H1 (cell line): ENCODE results near the gene CXADR. TPM values are rescaled to one million over a fixed set of nuclear protein-coding genes. Genes with fewer than 3 reads are reported as not detected.

Source experiments
- CTCF ChIA-PET: fragments of 300-600 bp; sonication (Branson Sonifier 250); formaldehyde crosslinking; loops from one replicate; lab custom pipeline; 2021; ENCODE audit not compliant: partially characterized antibody; lab: Charles Lee
- POLR2A ChIA-PET: fragments of 300-600 bp; sonication (Branson Sonifier 250); formaldehyde crosslinking; loops from one replicate; lab custom pipeline; 2021; ENCODE audit warnings: inconsistent platforms; ENCODE audit not compliant: partially characterized antibody; lab: Charles Lee
- DNase-seq, 2 experiments: peaks; one replicate each; pipeline versions ENCODE4 v3.0.0 to v3.0.0-alpha.2; 2010 to 2022; ENCODE audit warnings: low spot score in 2 of 2, low read depth in 1 of 2, mixed read lengths in 1 of 2
- FAIRE-seq: peaks from 2 replicates; lab custom pipeline; 2011; peaks lifted over from hg19 to GRCh38; lab: Jason Lieb, UNC
- H2AFZ ChIP-seq: 2 replicates; pipeline ENCODE4 v1.8.1; 2012; ENCODE audit warnings: low read length, inconsistent platforms
- H2AK5ac ChIP-seq: 2 replicates; pipeline ENCODE4 v1.6.1; 2013; ENCODE audit warnings: low read depth, low read length
- H2BK120ac ChIP-seq: replicated peaks from 2 replicates; pipeline ENCODE3; 2013; ENCODE audit warnings: low read depth, low read length, inconsistent platforms
- H2BK12ac ChIP-seq: 2 replicates; pipeline ENCODE4 v1.6.1; 2013; ENCODE audit warnings: low read depth, low read length
- H2BK15ac ChIP-seq: 2 replicates; pipeline ENCODE4 v1.6.1; 2013; ENCODE audit warnings: low read length
- H2BK20ac ChIP-seq: 2 replicates; pipeline ENCODE4 v1.6.1; 2013; ENCODE audit warnings: low read length
- H2BK5ac ChIP-seq: 2 replicates; pipeline ENCODE4 v1.6.1; 2013; ENCODE audit warnings: low read depth, low read length
- H3K14ac ChIP-seq: 2 replicates; pipeline ENCODE4 v1.6.1; 2013; ENCODE audit warnings: inconsistent platforms; ENCODE audit not compliant: insufficient read length
- H3K18ac ChIP-seq: 2 replicates; pipeline ENCODE4 v1.6.1; 2013; ENCODE audit warnings: low read length; ENCODE audit errors: extremely low read depth
- H3K23ac ChIP-seq: 2 replicates; pipeline ENCODE4 v1.6.1; 2013; ENCODE audit warnings: inconsistent platforms; ENCODE audit not compliant: insufficient read length
- H3K23me2 ChIP-seq: 2 replicates; pipeline ENCODE4 v1.6.1; 2013; ENCODE audit warnings: low read depth, low read length
- H3K27ac ChIP-seq: 2 replicates; pipeline ENCODE4 v1.6.1; 2011; ENCODE audit warnings: low read depth, low read length, inconsistent platforms
- H3K27me3 ChIP-seq, 4 experiments: replicated peaks in 1 of 4; 1 replicate in 1 of 4; 2 replicates in 3 of 4; pipeline versions ENCODE4 v1.6.1 to v1.8.1; 2011 to 2013; ENCODE audit warnings: low read length in 3 of 4, mild to moderate bottlenecking in 3 of 4, inconsistent platforms in 2 of 4, mixed read lengths in 2 of 4, moderate library complexity in 1 of 4; ENCODE audit not compliant: control insufficient read depth in 3 of 4, insufficient read depth in 3 of 4; ENCODE audit errors: extremely low read depth in 1 of 4
- H3K36me3 ChIP-seq, 4 experiments: 2 replicates each; pipeline versions ENCODE4 v1.6.1 to v1.8.1; 2011 to 2013; ENCODE audit warnings: mild to moderate bottlenecking in 4 of 4, low read length in 3 of 4, moderate library complexity in 2 of 4, control low read depth in 1 of 4, inconsistent platforms in 1 of 4; ENCODE audit not compliant: insufficient read depth in 4 of 4, control insufficient read depth in 2 of 4
- H3K4ac ChIP-seq: replicated peaks from 2 replicates; pipeline ENCODE3; 2013; ENCODE audit warnings: low read length, low read depth, mixed read lengths, inconsistent platforms; ENCODE audit not compliant: insufficient read length
- H3K4me1 ChIP-seq, 4 experiments: replicated peaks in 1 of 4; 1 replicate in 1 of 4; 2 replicates in 3 of 4; pipeline versions ENCODE4 v1.6.1 to v1.8.1; 2011 to 2013; ENCODE audit warnings: low read length in 3 of 4, inconsistent platforms in 2 of 4, mixed read lengths in 1 of 4; ENCODE audit not compliant: insufficient read depth in 4 of 4, control insufficient read depth in 3 of 4
- H3K4me2 ChIP-seq, 2 experiments: 2 replicates each; pipeline versions ENCODE4 v1.6.1 to v1.8.1; 2011 to 2013; ENCODE audit warnings: low read depth in 2 of 2, low read length in 2 of 2, control low read depth in 1 of 2, inconsistent platforms in 1 of 2, mild to moderate bottlenecking in 1 of 2; ENCODE audit not compliant: insufficient read depth in 1 of 2
- H3K4me3 ChIP-seq, 4 experiments: fragments of 200-600, 300-600 bp in 1 of 4; sonication (generic), shearing (Covaris generic), sonication (Bioruptor Twin) in 1 of 4; 2 replicates each; pipeline versions ENCODE4 v1.5.1 to v1.8.1; 2011 to 2016; ENCODE audit warnings: low read length in 4 of 4, low read depth in 3 of 4, control low read depth in 2 of 4, inconsistent platforms in 2 of 4, mild to moderate bottlenecking in 2 of 4, mixed read lengths in 1 of 4, moderate library complexity in 1 of 4; ENCODE audit not compliant: insufficient read depth in 2 of 4; ENCODE audit errors: extremely low read depth in 1 of 4
- H3K56ac ChIP-seq: replicated peaks from 2 replicates; pipeline ENCODE3; 2013; ENCODE audit warnings: low read depth, mild to moderate bottlenecking, mixed read lengths, low read length, inconsistent platforms; ENCODE audit not compliant: insufficient read length
- H3K79me1 ChIP-seq: 2 replicates; pipeline ENCODE4 v1.6.1; 2013; ENCODE audit warnings: low read depth, low read length, control low read depth
- H3K79me2 ChIP-seq, 2 experiments: 2 replicates each; pipeline versions ENCODE4 v1.6.1 to v1.8.1; 2012 to 2013; ENCODE audit warnings: low read length in 2 of 2, mild to moderate bottlenecking in 2 of 2, inconsistent platforms in 1 of 2; ENCODE audit not compliant: insufficient read depth in 2 of 2, control insufficient read depth in 1 of 2
- H3K9ac ChIP-seq, 4 experiments: replicated peaks in 1 of 4; 1 replicate in 1 of 4; 2 replicates in 3 of 4; pipeline versions ENCODE4 v1.6.1 to v1.8.1; 2011 to 2013; ENCODE audit warnings: low read depth in 3 of 4, low read length in 3 of 4, control low read depth in 2 of 4, mild to moderate bottlenecking in 2 of 4, moderate library complexity in 2 of 4, inconsistent platforms in 1 of 4; ENCODE audit errors: extremely low read depth in 1 of 4
- H3K9me3 ChIP-seq, 2 experiments: 2 replicates each; pipeline versions ENCODE4 v1.6.1 to v1.8.1; 2012 to 2013; ENCODE audit warnings: mild to moderate bottlenecking in 2 of 2, moderate library complexity in 2 of 2, control low read depth in 1 of 2, inconsistent platforms in 1 of 2, low read depth in 1 of 2, low read length in 1 of 2, mixed read lengths in 1 of 2; ENCODE audit not compliant: insufficient read depth in 2 of 2
- H4K20me1 ChIP-seq, 2 experiments: replicated peaks in 1 of 2; 2 replicates each; pipeline versions ENCODE3 to v1.8.1; 2011 to 2013; ENCODE audit warnings: inconsistent platforms in 2 of 2, low read length in 2 of 2, mild to moderate bottlenecking in 1 of 2; ENCODE audit not compliant: insufficient read depth in 2 of 2, control insufficient read depth in 1 of 2
- H4K5ac ChIP-seq: 2 replicates; pipeline ENCODE4 v1.6.1; 2013; ENCODE audit warnings: low read length, low read depth, mixed read lengths, inconsistent platforms; ENCODE audit not compliant: insufficient read length
- H4K8ac ChIP-seq: 2 replicates; pipeline ENCODE4 v1.8.0; 2013; ENCODE audit warnings: mild to moderate bottlenecking, moderate library complexity, low read length, inconsistent platforms; ENCODE audit not compliant: insufficient read depth; ENCODE audit errors: extremely low read depth
- H4K91ac ChIP-seq: replicated peaks from 2 replicates; pipeline ENCODE3; 2013; ENCODE audit warnings: low read length, mixed read lengths, inconsistent platforms; ENCODE audit not compliant: insufficient read length
- BACH1 ChIP-seq: IDR thresholded peaks from 2 replicates; pipeline ENCODE4 v1.6.1; 2012; ENCODE audit warnings: low read length, improper control_type of control experiment
- BRCA1 ChIP-seq: IDR thresholded peaks from 2 replicates; pipeline ENCODE4 v1.6.1; 2012; ENCODE audit warnings: low read depth, low read length, improper control_type of control experiment
- CHD2 ChIP-seq: IDR thresholded peaks from 2 replicates; pipeline ENCODE4 v1.6.1; 2012; ENCODE audit warnings: low read length, improper control_type of control experiment
- CREB1 ChIP-seq: IDR thresholded peaks from 2 replicates; pipeline ENCODE4 v1.6.1; 2012; ENCODE audit warnings: inconsistent platforms
- GTF2F1 ChIP-seq: IDR thresholded peaks from 2 replicates; pipeline ENCODE4 v1.6.1; 2012; ENCODE audit warnings: low read depth, low read length, improper control_type of control experiment, borderline replicate concordance
- PHF8 ChIP-seq: fragments of 200-600 bp; sonication (generic); conservative IDR thresholded peaks from 2 replicates; pipeline ENCODE4 v1.7.1; 2012; ENCODE audit warnings: low read depth, mild to moderate bottlenecking, inconsistent platforms, low read length, moderate library complexity
- RAD21 ChIP-seq, 2 experiments: IDR thresholded peaks in 1 of 2; conservative IDR thresholded peaks in 1 of 2; 2 replicates each; pipeline ENCODE4 v1.6.1; 2011; ENCODE audit warnings: low read depth in 2 of 2, low read length in 2 of 2, improper control_type of control experiment in 1 of 2, inconsistent platforms in 1 of 2, mild to moderate bottlenecking in 1 of 2, moderate library complexity in 1 of 2
- SAP30 ChIP-seq: fragments of 300-600 bp; sonication (generic); IDR thresholded peaks from 2 replicates; pipeline ENCODE4 v1.7.1; 2012; ENCODE audit warnings: low read length, moderate library complexity, mild to moderate bottlenecking, inconsistent platforms; ENCODE audit not compliant: insufficient read depth, insufficient replicate concordance
- YY1 ChIP-seq: IDR thresholded peaks from 2 replicates; pipeline ENCODE4 v1.6.1; 2011; ENCODE audit warnings: low read depth, mild to moderate bottlenecking, low read length
- WGBS, 2 experiments: shearing (Covaris generic) in 1 of 2; methylation state at CpG; one replicate each; pipeline versions ENCODE4 v1.1.6 to v1.1.7; 2013 to 2015; ENCODE audit warnings: low lambda C conversion rate in 2 of 2, mixed read lengths in 2 of 2, inconsistent platforms in 1 of 2, low coverage in 1 of 2, missing lambda C conversion rate in 1 of 2; ENCODE audit not compliant: insufficient replicate concordance in 2 of 2, insufficient coverage in 1 of 2, insufficient read length in 1 of 2; ENCODE audit errors: extremely low coverage in 1 of 2, missing lambda C conversion rate in 1 of 2; 5-methylcytosine and 5-hydroxymethylcytosine counted together
- polyA plus RNA-seq, 7 experiments: library from polyadenylated mRNA; depleted of rRNA in 3 of 7; stranded (reverse) in 5 of 7; unstranded in 2 of 7; fragments of >200 nt in 5 of 7; fragments of 200-250 nt in 2 of 7; gene quantifications; 1 replicate in 5 of 7; 2 replicates in 1 of 7; 4 replicates in 1 of 7; pipeline versions ENCODE4 v1.2.1 to v1.2.3, GENCODE V29; 2011 to 2013; ENCODE audit warnings: missing spikeins in 2 of 7, mixed read lengths in 2 of 7
- total RNA-seq: library from RNA; stranded (reverse); fragmentation: NEBNext Ultra II Directional; extraction: Animal tissue kit (Norgen Biotek cat#: 25700); gene quantifications from 2 replicates; pipeline ENCODE4 v1.2.1, GENCODE V29; 2021
- TF ChIP-seq, protein P1 (sequence below): IDR thresholded peaks from 2 replicates; pipeline ENCODE4 v1.6.1; 2012; ENCODE audit warnings: inconsistent platforms
- TF ChIP-seq, protein P2 (sequence below): IDR thresholded peaks from 2 replicates; pipeline ENCODE4 v1.6.1; 2012; ENCODE audit warnings: low read length, inconsistent platforms

CXADR gene
- total and polyA plus RNA-seq, 2 of the 8 experiments (the other 6 are each of a cell fraction or from before 2014, with no cell fraction given): 45.6 to 145 TPM

DNA sequence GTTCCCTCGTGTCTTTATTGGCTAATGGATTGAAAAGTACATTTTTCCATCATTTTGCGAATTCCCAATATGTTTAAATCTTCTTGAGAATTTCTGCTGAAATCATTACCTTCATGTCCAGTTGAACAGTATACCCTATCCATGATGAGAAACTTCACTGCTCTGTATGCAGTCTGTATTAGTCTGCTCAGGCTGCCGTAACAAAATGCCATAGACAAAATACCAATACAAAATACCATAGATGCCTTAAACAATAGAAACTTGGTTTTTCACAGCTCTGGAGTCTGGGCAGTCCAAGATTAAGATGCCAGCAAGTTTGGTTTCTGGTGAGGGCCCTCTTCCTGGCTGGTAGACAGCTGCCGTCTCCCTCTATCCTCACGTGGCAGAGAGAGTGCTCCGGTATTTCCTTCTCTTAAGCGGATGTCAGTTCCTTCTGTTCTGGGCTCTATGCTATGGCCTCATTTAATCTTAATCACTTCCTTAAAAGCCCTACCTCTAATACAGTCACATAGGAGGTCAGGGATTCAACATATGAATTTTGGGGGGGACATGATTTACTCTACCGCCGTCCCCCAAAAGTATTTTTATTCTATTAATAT is 27.0 kb downstream of the CXADR start:
- Histone ChIP-seq H3K4me1 (peaks cover 2 to 8% (median 5%) of the 10 kb centered on the region in 4 experiments; a peak in 6 of 7 replicates), H3K4ac (no peak overlapping the region), H3K27me3 (no peaks in the 10 kb centered on the region), H2AK5ac (no peak overlapping the region), H3K14ac (no peak overlapping the region), H4K5ac (no peak overlapping the region), H3K9ac (no peak overlapping the region), H3K36me3 (no peaks in the 10 kb centered on the region; a peak in 2 of 8 replicates), H3K9me3 (no peaks in the 10 kb centered on the region), H4K20me1 (peaks cover 31 to 36% of the 10 kb centered on the region in 2 experiments), H2BK120ac (no peak overlapping the region), H3K27ac (no peak overlapping the region), H2AFZ (no peak overlapping the region), H4K91ac (no peak overlapping the region), H2BK20ac (no peak overlapping the region), H2BK5ac (no peak overlapping the region), H3K18ac (no peak overlapping the region), H3K4me3 (no peak overlapping the region), H3K56ac (no peak overlapping the region), H3K79me2 (peaks cover 55 to 100% of the 10 kb centered on the region in 2 experiments), H3K4me2 (no peak overlapping the region), H2BK15ac (no peak overlapping the region), H3K23me2 (no peaks in the 10 kb centered on the region), H2BK12ac (no peak overlapping the region), H3K79me1 (peaks cover 2% of the 10 kb centered on the region; the same call in 1 of the 2 replicates), H4K8ac (no peak overlapping the region), H3K23ac (no peak overlapping the region)
- POLR2A ChIA-PET: no interaction called here
- no peak for DNase-seq
- no peak for FAIRE-seq
- WGBS, 2 experiments: 90% methylated on average over 9 of the region's 9 CpGs; no CpG with 5 or more reads in 1 of the 2 experiments
- CTCF ChIA-PET: interaction anchor here (1.2 kb wide), 1 partner anchor 9 kb away, joined by 3 read pairs; no protein-coding TSS in a partner anchor
- TF ChIP-seq BRCA1 (no peak), CREB1 (no peak), BACH1 (no peak), PHF8 (no peak), RAD21 (IDR thresholded peaks at IDR 0.05 in 1 of 2, conservative IDR thresholded peaks at IDR 0.05 in 1 of 2; ENCODE audit: low read depth in 2 of 2, low read length in 2 of 2) (no peak), CHD2 (no peak), SAP30 (no peak), GTF2F1 (no peak), YY1 (no peak)
- TF ChIP-seq, protein P1, sequence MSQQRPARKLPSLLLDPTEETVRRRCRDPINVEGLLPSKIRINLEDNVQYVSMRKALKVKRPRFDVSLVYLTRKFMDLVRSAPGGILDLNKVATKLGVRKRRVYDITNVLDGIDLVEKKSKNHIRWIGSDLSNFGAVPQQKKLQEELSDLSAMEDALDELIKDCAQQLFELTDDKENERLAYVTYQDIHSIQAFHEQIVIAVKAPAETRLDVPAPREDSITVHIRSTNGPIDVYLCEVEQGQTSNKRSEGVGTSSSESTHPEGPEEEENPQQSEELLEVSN: no peak
- TF ChIP-seq, protein P2, sequence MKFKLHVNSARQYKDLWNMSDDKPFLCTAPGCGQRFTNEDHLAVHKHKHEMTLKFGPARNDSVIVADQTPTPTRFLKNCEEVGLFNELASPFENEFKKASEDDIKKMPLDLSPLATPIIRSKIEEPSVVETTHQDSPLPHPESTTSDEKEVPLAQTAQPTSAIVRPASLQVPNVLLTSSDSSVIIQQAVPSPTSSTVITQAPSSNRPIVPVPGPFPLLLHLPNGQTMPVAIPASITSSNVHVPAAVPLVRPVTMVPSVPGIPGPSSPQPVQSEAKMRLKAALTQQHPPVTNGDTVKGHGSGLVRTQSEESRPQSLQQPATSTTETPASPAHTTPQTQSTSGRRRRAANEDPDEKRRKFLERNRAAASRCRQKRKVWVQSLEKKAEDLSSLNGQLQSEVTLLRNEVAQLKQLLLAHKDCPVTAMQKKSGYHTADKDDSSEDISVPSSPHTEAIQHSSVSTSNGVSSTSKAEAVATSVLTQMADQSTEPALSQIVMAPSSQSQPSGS: no peak
